AG10803 (cell line): Measurements from ENCODE around the gene SATB1.

Source experiments
- DNase-seq: peaks from one replicate; pipeline ENCODE4 v3.0.0; 2010; ENCODE audit warnings: low read depth
- H3K4me3 ChIP-seq: 2 replicates; pipeline ENCODE4 v1.5.1; 2011; ENCODE audit warnings: mild to moderate bottlenecking, low read length, control low read depth
- CTCF ChIP-seq: conservative IDR thresholded peaks from 2 replicates; pipeline ENCODE4 v1.5.1; 2011; ENCODE audit warnings: mild to moderate bottlenecking, low read length, control low read depth, inconsistent platforms

SATB1 gene

GRCh38 chr3:18412684-18413083 lies 12.5 kb downstream of the SATB1 start:
- TF ChIP-seq CTCF: no peak
- no peak overlapping the region for H3K4me3 ChIP-seq
- DNase-seq: no peak

- DNase-seq: no peak
- TF ChIP-seq CTCF: no peak
- H3K4me3 ChIP-seq: no peak overlapping the region
Observed at GRCh38 chr3:18411541-18411940, 13.6 kb downstream of the SATB1 start.

- no peak overlapping the region for H3K4me3 ChIP-seq
- no peak for DNase-seq
- no peak for TF ChIP-seq CTCF
Observed at GRCh38 chr3:18410205-18410604, 14.9 kb downstream of the SATB1 start.

- H3K4me3 ChIP-seq: no peak overlapping the region
- DNase-seq: no peak
- TF ChIP-seq CTCF: no peak
Observed at GRCh38 chr3:18409266-18409665, 15.9 kb downstream of the SATB1 start.

GRCh38 chr3:18405141-18405540 lies 20.0 kb downstream of the SATB1 start:
- DNase-seq: no peak
- no peak overlapping the region for H3K4me3 ChIP-seq
- no peak for TF ChIP-seq CTCF

- H3K4me3 ChIP-seq: no peak overlapping the region
Observed at GRCh38 chr3:18403061-18403460, 22.1 kb downstream of the SATB1 start.

More at GRCh38 chr3:18403061-18403460, 22.1 kb downstream of the SATB1 start:
- no peak for TF ChIP-seq CTCF
- DNase-seq: no peak
